WTC11 (cell line): ENCODE results near the gene C1orf56.

ENCODE experiments used
- TF ChIP-seq, protein P1 (sequence below): fragments of 200-600 bp; IDR thresholded peaks from 2 replicates; pipeline ENCODE4 v1.8.0; 2022; ENCODE audit warnings: antibody characterized with exemption
- TF ChIP-seq, protein P2 (sequence below): sonication (generic); formaldehyde crosslinking; conservative IDR thresholded peaks from 2 replicates; pipeline ENCODE4 v1.8.1; 2023; ENCODE audit warnings: mild to moderate bottlenecking, low read depth, missing genetic modification reagents, moderate library complexity
- TF ChIP-seq, protein P3 (sequence below): sonication (generic); formaldehyde crosslinking; IDR thresholded peaks from 2 replicates; pipeline ENCODE4 v1.8.1; 2023; ENCODE audit warnings: mild to moderate bottlenecking, missing genetic modification reagents, moderate library complexity

DNA sequence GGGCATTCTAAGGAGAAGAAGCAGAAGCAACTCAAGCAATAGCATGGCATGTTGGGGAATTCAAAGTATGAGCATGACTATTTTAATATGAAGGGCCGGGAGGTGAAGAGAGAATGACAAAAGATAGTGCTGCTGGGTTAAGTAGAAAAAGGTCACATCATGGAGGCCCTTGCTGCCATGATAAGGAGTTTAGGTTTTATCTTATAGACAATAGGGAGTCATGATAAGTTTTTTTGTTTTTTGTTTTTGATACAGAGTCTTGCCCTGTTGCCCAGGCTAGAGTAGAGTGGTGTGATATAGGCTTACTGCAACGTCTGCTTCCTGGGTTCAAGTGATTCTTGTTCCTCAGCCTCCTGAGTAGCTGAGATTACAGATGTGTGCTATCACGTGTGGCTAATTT lies 8.0 kb upstream of the C1orf56 start:
- TF ChIP-seq, protein P1, sequence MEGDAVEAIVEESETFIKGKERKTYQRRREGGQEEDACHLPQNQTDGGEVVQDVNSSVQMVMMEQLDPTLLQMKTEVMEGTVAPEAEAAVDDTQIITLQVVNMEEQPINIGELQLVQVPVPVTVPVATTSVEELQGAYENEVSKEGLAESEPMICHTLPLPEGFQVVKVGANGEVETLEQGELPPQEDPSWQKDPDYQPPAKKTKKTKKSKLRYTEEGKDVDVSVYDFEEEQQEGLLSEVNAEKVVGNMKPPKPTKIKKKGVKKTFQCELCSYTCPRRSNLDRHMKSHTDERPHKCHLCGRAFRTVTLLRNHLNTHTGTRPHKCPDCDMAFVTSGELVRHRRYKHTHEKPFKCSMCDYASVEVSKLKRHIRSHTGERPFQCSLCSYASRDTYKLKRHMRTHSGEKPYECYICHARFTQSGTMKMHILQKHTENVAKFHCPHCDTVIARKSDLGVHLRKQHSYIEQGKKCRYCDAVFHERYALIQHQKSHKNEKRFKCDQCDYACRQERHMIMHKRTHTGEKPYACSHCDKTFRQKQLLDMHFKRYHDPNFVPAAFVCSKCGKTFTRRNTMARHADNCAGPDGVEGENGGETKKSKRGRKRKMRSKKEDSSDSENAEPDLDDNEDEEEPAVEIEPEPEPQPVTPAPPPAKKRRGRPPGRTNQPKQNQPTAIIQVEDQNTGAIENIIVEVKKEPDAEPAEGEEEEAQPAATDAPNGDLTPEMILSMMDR: no peak
- TF ChIP-seq, protein P2, sequence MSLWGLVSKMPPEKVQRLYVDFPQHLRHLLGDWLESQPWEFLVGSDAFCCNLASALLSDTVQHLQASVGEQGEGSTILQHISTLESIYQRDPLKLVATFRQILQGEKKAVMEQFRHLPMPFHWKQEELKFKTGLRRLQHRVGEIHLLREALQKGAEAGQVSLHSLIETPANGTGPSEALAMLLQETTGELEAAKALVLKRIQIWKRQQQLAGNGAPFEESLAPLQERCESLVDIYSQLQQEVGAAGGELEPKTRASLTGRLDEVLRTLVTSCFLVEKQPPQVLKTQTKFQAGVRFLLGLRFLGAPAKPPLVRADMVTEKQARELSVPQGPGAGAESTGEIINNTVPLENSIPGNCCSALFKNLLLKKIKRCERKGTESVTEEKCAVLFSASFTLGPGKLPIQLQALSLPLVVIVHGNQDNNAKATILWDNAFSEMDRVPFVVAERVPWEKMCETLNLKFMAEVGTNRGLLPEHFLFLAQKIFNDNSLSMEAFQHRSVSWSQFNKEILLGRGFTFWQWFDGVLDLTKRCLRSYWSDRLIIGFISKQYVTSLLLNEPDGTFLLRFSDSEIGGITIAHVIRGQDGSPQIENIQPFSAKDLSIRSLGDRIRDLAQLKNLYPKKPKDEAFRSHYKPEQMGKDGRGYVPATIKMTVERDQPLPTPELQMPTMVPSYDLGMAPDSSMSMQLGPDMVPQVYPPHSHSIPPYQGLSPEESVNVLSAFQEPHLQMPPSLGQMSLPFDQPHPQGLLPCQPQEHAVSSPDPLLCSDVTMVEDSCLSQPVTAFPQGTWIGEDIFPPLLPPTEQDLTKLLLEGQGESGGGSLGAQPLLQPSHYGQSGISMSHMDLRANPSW: no peak
- TF ChIP-seq, protein P3, sequence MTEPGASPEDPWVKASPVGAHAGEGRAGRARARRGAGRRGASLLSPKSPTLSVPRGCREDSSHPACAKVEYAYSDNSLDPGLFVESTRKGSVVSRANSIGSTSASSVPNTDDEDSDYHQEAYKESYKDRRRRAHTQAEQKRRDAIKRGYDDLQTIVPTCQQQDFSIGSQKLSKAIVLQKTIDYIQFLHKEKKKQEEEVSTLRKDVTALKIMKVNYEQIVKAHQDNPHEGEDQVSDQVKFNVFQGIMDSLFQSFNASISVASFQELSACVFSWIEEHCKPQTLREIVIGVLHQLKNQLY (CRISPR knock-in tag): no peak
